SK-N-SH (cell line): ENCODE results near the gene PRSS16.

Experiments
- TF ChIP-seq, protein P1 (sequence below): fragments of 200-600 bp; sonication (generic); IDR thresholded peaks from 2 replicates; pipeline ENCODE4 v1.6.1; 2017; ENCODE audit warnings: antibody characterized with exemption, mild to moderate bottlenecking, moderate library complexity
- TF ChIP-seq, protein P2 (sequence below): IDR thresholded peaks from 2 replicates; pipeline ENCODE4 v1.6.1; 2012; ENCODE audit warnings: mild to moderate bottlenecking, low read depth, low read length, moderate library complexity

DNA sequence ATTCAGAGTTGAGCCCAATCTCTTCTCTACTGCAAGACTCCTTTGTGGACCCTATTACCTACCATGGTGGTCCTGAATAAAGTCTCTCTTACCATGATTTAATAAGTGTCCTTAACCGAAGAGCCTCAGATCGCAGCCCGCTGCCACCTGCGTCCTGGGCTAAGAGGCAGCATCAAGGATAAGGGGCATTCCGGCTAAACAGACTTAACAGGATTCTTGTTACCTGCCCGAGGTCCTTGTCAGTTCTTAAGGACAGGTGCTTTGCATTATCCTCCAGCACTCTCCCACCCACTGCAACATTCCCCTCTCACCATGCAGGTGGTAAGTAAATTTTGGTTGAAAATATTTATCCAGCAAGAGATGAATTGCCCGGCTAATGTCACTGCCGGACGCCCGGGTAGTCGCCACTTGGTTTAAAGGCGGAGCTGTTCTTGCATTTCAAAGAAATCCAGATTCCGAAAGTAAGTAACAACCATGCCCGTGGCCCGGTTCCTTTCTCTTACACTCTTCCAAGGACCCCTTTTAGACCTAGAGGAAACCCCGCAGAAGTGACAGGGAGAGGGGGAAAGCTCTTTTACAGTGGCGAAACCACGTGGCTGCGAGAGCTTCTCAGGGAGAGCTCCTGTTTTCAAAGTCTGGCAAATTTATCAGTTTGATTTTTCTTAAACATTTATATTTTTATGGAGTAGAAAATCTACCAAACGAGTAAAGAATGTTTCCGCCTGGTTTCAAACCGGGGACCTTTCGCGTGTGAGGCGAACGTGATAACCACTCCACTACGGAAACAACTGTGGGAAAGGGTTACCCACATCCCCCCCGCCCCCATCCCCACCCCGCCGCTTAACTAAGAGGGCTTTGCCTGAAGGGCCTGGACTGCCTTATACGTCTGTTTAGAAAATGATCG is 41.9 kb upstream of the PRSS16 start:
- TF ChIP-seq, protein P1, sequence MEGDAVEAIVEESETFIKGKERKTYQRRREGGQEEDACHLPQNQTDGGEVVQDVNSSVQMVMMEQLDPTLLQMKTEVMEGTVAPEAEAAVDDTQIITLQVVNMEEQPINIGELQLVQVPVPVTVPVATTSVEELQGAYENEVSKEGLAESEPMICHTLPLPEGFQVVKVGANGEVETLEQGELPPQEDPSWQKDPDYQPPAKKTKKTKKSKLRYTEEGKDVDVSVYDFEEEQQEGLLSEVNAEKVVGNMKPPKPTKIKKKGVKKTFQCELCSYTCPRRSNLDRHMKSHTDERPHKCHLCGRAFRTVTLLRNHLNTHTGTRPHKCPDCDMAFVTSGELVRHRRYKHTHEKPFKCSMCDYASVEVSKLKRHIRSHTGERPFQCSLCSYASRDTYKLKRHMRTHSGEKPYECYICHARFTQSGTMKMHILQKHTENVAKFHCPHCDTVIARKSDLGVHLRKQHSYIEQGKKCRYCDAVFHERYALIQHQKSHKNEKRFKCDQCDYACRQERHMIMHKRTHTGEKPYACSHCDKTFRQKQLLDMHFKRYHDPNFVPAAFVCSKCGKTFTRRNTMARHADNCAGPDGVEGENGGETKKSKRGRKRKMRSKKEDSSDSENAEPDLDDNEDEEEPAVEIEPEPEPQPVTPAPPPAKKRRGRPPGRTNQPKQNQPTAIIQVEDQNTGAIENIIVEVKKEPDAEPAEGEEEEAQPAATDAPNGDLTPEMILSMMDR = no peak
- TF ChIP-seq, protein P2, sequence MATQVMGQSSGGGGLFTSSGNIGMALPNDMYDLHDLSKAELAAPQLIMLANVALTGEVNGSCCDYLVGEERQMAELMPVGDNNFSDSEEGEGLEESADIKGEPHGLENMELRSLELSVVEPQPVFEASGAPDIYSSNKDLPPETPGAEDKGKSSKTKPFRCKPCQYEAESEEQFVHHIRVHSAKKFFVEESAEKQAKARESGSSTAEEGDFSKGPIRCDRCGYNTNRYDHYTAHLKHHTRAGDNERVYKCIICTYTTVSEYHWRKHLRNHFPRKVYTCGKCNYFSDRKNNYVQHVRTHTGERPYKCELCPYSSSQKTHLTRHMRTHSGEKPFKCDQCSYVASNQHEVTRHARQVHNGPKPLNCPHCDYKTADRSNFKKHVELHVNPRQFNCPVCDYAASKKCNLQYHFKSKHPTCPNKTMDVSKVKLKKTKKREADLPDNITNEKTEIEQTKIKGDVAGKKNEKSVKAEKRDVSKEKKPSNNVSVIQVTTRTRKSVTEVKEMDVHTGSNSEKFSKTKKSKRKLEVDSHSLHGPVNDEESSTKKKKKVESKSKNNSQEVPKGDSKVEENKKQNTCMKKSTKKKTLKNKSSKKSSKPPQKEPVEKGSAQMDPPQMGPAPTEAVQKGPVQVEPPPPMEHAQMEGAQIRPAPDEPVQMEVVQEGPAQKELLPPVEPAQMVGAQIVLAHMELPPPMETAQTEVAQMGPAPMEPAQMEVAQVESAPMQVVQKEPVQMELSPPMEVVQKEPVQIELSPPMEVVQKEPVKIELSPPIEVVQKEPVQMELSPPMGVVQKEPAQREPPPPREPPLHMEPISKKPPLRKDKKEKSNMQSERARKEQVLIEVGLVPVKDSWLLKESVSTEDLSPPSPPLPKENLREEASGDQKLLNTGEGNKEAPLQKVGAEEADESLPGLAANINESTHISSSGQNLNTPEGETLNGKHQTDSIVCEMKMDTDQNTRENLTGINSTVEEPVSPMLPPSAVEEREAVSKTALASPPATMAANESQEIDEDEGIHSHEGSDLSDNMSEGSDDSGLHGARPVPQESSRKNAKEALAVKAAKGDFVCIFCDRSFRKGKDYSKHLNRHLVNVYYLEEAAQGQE = no peak
